OCI-LY3 (cell line): ENCODE measurements around the gene MINDY3.

Source experiments
- H2AFZ ChIP-seq: fragments of 200-600, 300-600 bp; shearing (Covaris generic); 2 replicates; pipeline ENCODE4 v1.6.0; 2014; ENCODE audit warnings: antibody characterized with exemption, low read depth, low read length
- H3K27ac ChIP-seq: fragments of 200-600, 300-600 bp; sonication (generic); 2 replicates; pipeline ENCODE4 v1.5.1; 2014; ENCODE audit warnings: mild to moderate bottlenecking, low read length, moderate library complexity, mixed read lengths
- H3K27me3 ChIP-seq: fragments of 200-600, 300-600 bp; sonication (generic); 2 replicates; pipeline ENCODE4 v1.6.1; 2014; ENCODE audit warnings: low read depth, low read length, mixed read lengths
- H3K36me3 ChIP-seq: fragments of 200-600, 300-600 bp; sonication (generic); replicated peaks from 2 replicates; pipeline ENCODE3; 2014; ENCODE audit warnings: low read depth, low read length, mixed read lengths
- H3K4me1 ChIP-seq: fragments of 300-600, 200-600 bp; sonication (generic); 2 replicates; pipeline ENCODE4 v1.6.1; 2014; ENCODE audit warnings: low read length, mixed read lengths
- H3K4me2 ChIP-seq: fragments of 200-600, 300-600 bp; sonication (generic); 2 replicates; pipeline ENCODE4 v1.6.1; 2014; ENCODE audit warnings: low read length, mixed read lengths
- H3K4me3 ChIP-seq: fragments of 300-600, 200-600 bp; sonication (generic); 2 replicates; pipeline ENCODE4 v1.5.1; 2014; ENCODE audit warnings: antibody characterized with exemption, mild to moderate bottlenecking, low read length, moderate library complexity
- H3K79me2 ChIP-seq: fragments of 300-600, 200-600 bp; shearing (Covaris generic); 2 replicates; pipeline ENCODE4 v1.6.1; 2014; ENCODE audit warnings: mild to moderate bottlenecking, low read length, mixed read lengths
- H3K9ac ChIP-seq: fragments of 300-600, 200-600 bp; shearing (Covaris generic); 2 replicates; pipeline ENCODE4 v1.6.0; 2014; ENCODE audit warnings: mild to moderate bottlenecking, low read length, moderate library complexity
- H3K9me3 ChIP-seq: fragments of 200-600, 300-600 bp; shearing (Covaris generic); 2 replicates; pipeline ENCODE4 v1.6.1; 2014; ENCODE audit warnings: low read length, mixed read lengths; ENCODE audit not compliant: insufficient read depth
- H4K20me1 ChIP-seq: fragments of 200-600, 300-600 bp; sonication (generic); 2 replicates; pipeline ENCODE4 v1.6.1; 2016; ENCODE audit warnings: low read length, mixed read lengths; ENCODE audit not compliant: insufficient read depth
- EZH2phosphoT487 ChIP-seq: fragments of 200-600 bp; shearing (Covaris generic); IDR thresholded peaks from 2 replicates; pipeline ENCODE4 v1.6.1; 2018; ENCODE audit warnings: antibody characterized with exemption, mixed run types, low read depth
- TF ChIP-seq, protein P1 (sequence below): fragments of 200-600, 300-600 bp; sonication (generic); IDR thresholded peaks from 2 replicates; pipeline ENCODE4 v1.5.1; 2014; ENCODE audit warnings: antibody characterized with exemption, low read length, low read depth

The MINDY3 gene

DNA sequence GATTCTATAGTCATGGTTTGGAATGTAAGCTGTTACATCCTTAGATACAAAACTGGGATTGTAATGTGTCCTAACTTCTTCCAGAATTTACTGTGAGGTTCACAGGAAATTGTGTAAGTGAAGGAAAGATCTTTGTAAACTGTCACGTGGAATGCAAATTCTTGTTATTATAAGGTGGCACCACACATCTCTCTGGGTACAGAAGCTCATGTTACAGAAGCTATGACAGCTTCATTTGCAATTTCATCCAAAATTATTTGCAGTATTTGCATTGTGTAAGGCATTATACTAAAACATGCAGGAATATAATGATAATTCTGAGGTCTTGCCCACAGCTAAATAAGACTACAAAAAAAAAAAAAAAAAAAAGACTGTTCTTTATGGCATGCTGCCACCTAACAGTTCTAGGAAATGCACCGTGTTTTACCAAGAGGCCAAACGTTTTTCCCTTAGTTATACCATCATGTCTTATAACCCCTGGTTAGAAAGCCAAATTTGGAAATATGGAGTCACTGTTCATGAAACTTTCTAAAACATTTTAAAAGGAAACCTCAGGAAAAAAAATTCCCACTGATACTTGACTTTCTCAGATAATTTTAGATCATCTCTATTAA, 17.6 kb downstream of the MINDY3 start:
- no peak overlapping the region for H3K27ac ChIP-seq
- H4K20me1 ChIP-seq: no peaks in the 10 kb centered on the region
- peaks cover 2% of the 10 kb centered on the region for H3K36me3 ChIP-seq
- H3K4me2 ChIP-seq: no peak overlapping the region
- TF ChIP-seq, protein P1, sequence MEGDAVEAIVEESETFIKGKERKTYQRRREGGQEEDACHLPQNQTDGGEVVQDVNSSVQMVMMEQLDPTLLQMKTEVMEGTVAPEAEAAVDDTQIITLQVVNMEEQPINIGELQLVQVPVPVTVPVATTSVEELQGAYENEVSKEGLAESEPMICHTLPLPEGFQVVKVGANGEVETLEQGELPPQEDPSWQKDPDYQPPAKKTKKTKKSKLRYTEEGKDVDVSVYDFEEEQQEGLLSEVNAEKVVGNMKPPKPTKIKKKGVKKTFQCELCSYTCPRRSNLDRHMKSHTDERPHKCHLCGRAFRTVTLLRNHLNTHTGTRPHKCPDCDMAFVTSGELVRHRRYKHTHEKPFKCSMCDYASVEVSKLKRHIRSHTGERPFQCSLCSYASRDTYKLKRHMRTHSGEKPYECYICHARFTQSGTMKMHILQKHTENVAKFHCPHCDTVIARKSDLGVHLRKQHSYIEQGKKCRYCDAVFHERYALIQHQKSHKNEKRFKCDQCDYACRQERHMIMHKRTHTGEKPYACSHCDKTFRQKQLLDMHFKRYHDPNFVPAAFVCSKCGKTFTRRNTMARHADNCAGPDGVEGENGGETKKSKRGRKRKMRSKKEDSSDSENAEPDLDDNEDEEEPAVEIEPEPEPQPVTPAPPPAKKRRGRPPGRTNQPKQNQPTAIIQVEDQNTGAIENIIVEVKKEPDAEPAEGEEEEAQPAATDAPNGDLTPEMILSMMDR: no peak
- no peak for TF ChIP-seq EZH2phosphoT487
- no peak overlapping the region for H2AFZ ChIP-seq
- no peaks in the 10 kb centered on the region for H3K4me1 ChIP-seq
- H3K9me3 ChIP-seq: no peaks in the 10 kb centered on the region
- H3K4me3 ChIP-seq: no peak overlapping the region
- H3K27me3 ChIP-seq: no peaks in the 10 kb centered on the region
- no peak overlapping the region for H3K9ac ChIP-seq
- H3K79me2 ChIP-seq: no peaks in the 10 kb centered on the region

DNA sequence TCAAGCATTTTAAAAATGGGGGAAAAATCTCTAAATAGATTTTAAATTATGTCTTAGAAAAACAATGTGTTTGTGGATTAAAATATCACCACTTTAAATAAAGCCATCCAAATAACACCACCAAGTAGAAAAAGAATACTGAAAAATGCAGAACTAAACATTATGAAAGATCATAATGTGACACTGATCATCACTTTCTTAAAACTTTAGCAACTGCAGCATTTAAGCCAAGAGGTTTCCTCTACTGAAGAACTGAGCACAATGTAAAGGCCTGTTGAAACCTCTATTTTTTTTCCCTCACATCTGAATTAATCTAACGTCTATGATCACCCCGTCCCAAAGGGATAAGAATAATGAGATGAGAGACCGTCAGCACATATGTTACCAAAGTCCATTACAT, 18.6 kb downstream of the MINDY3 start:
- Histone ChIP-seq H3K79me2 (no peaks in the 10 kb centered on the region), H3K36me3 (no peaks in the 10 kb centered on the region), H3K9ac (no peak overlapping the region), H3K9me3 (no peaks in the 10 kb centered on the region), H3K27ac (no peak overlapping the region), H2AFZ (no peak overlapping the region), H3K4me1 (no peaks in the 10 kb centered on the region), H3K4me3 (no peak overlapping the region), H3K27me3 (no peaks in the 10 kb centered on the region), H4K20me1 (no peaks in the 10 kb centered on the region), H3K4me2 (no peak overlapping the region)
- TF ChIP-seq, protein P1: no peak
- TF ChIP-seq EZH2phosphoT487: no peak

DNA sequence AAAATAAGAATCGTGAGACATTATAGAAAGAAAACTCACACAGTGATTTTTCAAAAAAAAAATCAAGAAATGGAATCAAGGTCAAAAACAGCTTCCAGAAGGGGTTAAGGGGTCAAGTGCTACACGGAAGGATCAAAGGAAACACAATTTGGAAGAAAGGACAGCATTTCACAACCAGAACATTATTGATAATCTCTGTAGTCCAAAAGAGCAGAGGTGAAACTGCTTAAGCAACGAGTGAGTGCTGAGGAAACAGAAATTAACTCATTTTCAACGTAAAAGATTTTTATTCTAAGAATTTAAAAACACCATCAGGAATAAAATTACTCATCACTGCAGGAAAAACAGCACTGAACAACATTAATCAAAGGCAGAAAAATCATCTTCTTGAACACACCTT, 23.5 kb downstream of the MINDY3 start:
- no peak overlapping the region for H3K27ac ChIP-seq
- H3K4me2 ChIP-seq: no peak overlapping the region
- TF ChIP-seq, protein P1: no peak
- TF ChIP-seq EZH2phosphoT487: no peak
- H3K79me2 ChIP-seq: no peaks in the 10 kb centered on the region
- no peak overlapping the region for H3K4me3 ChIP-seq
- H3K36me3 ChIP-seq: peaks cover 4% of the 10 kb centered on the region
- H3K9ac ChIP-seq: no peak overlapping the region
- no peaks in the 10 kb centered on the region for H4K20me1 ChIP-seq
- H3K9me3 ChIP-seq: no peaks in the 10 kb centered on the region
- no peaks in the 10 kb centered on the region for H3K27me3 ChIP-seq
- no peak overlapping the region for H2AFZ ChIP-seq
- H3K4me1 ChIP-seq: peaks cover 5% of the 10 kb centered on the region

DNA sequence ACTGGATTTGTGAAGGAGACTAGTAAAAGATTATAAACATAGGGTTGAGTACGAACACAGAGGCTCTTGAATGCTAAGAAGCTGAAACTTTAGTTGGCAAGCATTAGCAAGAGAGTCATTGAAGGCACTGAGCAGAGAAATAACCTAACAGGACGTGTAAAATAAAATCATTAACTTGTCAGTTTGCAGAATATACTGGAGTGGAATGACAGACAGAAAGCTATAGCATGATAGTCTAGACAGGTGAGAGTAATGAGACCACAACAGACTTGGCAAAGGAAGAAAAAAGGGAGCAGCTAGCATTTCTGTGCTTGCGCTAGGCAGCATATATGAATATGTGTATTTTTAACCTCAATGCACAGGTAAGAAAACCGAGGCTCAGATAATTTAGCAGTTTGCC, 30.8 kb downstream of the MINDY3 start:
- H3K4me1 ChIP-seq: peaks cover 13% of the 10 kb centered on the region
- H3K79me2 ChIP-seq: no peaks in the 10 kb centered on the region
- H3K9me3 ChIP-seq: no peaks in the 10 kb centered on the region
- H3K36me3 ChIP-seq: peaks cover 10% of the 10 kb centered on the region
- TF ChIP-seq, protein P1: no peak
- no peak for TF ChIP-seq EZH2phosphoT487
- H3K27me3 ChIP-seq: no peaks in the 10 kb centered on the region
- H3K9ac ChIP-seq: no peak overlapping the region
- no peak overlapping the region for H3K4me2 ChIP-seq
- no peak overlapping the region for H3K4me3 ChIP-seq
- no peak overlapping the region for H2AFZ ChIP-seq
- H3K27ac ChIP-seq: no peak overlapping the region
- H4K20me1 ChIP-seq: no peaks in the 10 kb centered on the region
